Measurements from ENCODE around the gene ECM2.

ECM2 gene

DNA sequence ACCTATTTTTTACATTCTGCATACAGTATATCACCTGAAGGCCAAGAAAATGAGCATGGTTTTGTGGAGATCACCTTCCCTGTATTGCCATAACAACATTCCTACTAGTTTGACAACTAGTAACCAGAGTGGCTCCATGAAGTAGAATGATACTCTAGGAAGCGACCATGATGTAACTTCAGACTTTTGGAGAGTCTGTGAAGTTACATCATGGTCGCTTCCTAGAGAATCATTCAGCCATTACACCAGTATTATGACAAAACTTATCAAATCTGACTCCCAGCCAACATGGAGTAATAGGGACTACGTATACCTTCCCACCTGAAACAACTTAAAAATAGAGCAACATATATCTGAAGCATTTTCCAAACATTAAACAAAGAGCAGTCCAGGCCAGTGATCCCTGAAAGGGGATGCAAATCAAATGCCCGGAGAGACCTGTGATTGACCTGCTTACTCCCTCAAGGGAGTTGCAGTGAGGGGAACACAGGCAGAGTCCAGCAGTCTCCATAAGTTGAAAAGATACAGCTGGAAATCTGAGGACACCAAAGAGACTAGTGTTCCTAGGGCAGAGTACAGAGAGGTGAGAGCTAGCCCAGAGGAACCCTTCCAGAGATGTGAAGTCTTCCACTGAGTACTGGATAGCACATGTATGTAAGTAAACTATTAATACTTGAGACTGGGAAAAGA, 7.8 kb downstream of the ECM2 start:
- TF ChIP-seq, protein P1, sequence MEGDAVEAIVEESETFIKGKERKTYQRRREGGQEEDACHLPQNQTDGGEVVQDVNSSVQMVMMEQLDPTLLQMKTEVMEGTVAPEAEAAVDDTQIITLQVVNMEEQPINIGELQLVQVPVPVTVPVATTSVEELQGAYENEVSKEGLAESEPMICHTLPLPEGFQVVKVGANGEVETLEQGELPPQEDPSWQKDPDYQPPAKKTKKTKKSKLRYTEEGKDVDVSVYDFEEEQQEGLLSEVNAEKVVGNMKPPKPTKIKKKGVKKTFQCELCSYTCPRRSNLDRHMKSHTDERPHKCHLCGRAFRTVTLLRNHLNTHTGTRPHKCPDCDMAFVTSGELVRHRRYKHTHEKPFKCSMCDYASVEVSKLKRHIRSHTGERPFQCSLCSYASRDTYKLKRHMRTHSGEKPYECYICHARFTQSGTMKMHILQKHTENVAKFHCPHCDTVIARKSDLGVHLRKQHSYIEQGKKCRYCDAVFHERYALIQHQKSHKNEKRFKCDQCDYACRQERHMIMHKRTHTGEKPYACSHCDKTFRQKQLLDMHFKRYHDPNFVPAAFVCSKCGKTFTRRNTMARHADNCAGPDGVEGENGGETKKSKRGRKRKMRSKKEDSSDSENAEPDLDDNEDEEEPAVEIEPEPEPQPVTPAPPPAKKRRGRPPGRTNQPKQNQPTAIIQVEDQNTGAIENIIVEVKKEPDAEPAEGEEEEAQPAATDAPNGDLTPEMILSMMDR (IDR thresholded peaks at IDR 0.05; ENCODE audit: insufficient read depth, low read depth, low read length, missing control alignments) = no peak
- no peak for DNase-seq (ENCODE audit: low read depth)
- H3K4me3 ChIP-seq (ENCODE audit: low read length) = no peak overlapping the region

DNA sequence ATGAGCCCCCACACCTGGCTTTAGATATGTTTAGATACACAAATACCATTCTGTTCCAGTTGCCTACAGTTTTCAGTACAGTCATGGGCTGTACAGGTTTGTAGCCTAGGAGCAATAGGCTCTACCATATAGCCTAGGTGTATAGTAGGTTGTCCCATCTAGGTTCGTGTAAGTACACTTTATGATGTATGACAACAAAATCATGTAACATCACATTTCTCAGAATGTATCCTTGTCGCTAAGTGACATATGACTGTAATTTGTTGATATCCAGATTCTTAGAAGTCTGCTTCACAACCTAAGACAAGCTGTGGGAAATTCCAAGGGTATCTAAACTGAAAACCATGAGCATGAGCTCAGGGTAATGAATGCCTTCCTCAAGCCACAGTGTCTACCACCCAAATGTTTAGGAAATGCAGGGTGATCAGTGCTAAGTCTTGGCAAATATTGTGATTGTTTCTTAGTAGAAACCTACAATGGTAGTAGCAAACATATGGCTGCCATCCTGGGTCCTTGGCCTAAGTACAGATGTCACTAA, 8.4 kb downstream of the ECM2 start:
- no peak overlapping the region for H3K4me3 ChIP-seq (ENCODE audit: low read length)
- TF ChIP-seq, protein P1 (IDR thresholded peaks at IDR 0.05; ENCODE audit: insufficient read depth, low read depth, low read length, missing control alignments) = no peak
- no peak for DNase-seq (ENCODE audit: low read depth)

- H3K4me3 ChIP-seq (ENCODE audit: low read length) = no peak overlapping the region
- TF ChIP-seq, protein P1 (IDR thresholded peaks at IDR 0.05; ENCODE audit: insufficient read depth, low read depth, low read length, missing control alignments) = no peak
These were observed 10.5 kb downstream of the ECM2 start for GRCh38 chr9:92525306-92525705.

DNA sequence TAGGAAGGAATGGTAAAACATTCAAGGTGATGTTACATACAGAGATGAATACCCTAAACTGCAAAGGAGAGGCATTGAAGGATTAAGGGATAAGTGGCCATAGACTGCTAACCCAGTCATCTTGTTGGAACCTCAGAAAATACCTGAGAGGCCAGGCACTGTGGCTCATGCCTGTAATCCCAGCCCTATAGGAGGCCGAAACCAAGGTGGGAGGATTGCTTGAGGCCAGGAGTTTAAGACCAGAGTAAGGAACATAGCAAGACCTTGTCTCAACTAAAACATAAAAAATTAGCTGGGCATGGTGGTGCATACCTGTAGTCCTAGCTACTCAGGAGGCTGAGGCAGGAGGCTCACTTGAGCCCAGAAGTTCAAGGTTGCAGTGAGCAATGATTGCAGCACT, 10.9 kb downstream of the ECM2 start:
- DNase-seq (ENCODE audit: low read depth) = no peak
- TF ChIP-seq, protein P1 (IDR thresholded peaks at IDR 0.05; ENCODE audit: insufficient read depth, low read depth, low read length, missing control alignments) = no peak
- H3K4me3 ChIP-seq (ENCODE audit: low read length) = no peak overlapping the region

More at GRCh38 chr9:92525306-92525705, 10.5 kb downstream of the ECM2 start:
- DNase-seq (ENCODE audit: low read depth) = no peak

DNA sequence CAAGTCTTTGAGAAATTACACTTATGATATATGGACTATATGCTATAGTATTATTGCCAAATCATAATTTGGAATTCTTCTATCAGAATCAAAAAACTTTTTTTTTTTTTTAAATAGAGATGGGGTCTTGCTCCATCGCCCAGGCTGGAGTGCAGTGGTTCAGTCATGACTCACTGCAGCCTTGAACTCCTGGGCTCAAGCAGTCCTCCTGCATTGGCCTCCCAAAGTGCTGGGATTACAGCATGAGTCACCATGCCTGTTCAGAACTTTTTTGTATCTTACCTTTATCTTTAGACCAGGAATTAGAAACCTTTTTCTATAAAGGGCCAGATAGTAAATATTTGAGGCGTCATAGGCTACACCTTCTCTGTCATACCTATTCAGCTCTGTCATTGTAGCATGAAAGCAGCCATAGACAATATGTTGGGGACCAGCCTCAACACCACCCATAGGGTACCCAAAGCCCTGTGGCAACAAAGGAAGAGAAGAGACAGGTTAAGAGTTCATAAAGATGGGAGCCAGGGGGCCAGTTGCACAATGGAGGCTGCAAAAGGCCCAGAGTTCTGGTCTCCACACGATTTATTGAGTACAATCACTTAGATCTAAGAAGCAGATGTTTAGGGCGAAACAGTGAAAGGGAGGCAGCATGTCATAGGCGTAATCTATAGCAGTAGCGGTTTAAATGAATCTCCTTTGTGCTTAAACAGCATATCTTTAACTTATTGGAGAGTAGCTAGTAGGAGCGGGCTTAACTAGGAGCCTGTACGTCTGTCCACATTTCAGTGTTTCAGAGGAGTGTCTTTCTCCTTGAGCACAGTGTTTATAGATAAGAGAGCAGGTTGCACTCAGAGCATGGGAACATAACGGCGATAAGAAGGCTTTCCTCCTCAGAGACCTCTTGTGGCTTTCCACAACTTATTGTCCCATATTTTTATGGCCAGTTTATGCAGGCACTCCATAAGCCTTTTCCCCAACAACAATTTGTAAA, 12.5 kb downstream of the ECM2 start:
- H3K4me3 ChIP-seq (ENCODE audit: low read length) = no peak overlapping the region
- TF ChIP-seq, protein P1 (IDR thresholded peaks at IDR 0.05; ENCODE audit: insufficient read depth, low read depth, low read length, missing control alignments) = no peak
- DNase-seq (ENCODE audit: low read depth) = no peak

DNA sequence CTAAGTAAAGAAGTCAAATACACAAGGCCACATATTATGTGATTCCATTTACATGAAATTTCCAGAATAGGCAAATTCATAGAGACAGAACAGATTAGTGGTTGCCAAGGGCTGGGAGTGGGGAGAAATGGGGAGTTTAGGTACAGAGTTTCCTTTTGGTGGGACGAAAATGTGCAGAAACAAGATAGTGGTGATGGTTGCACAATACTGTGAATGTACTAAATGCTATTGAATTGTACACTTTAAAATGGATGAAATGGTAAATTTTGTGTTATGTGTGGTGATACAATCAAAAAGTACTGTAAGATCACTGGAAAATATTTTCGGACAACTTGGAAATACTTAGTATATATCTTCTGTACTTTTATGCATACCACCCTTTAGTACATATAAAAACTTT, 15.0 kb downstream of the ECM2 start:
- H3K4me3 ChIP-seq (ENCODE audit: low read length) = no peak overlapping the region
- TF ChIP-seq, protein P1 (IDR thresholded peaks at IDR 0.05; ENCODE audit: insufficient read depth, low read depth, low read length, missing control alignments) = no peak
- DNase-seq (ENCODE audit: low read depth) = no peak
